ENCODE measurements around the gene WWOX.
"Not testable (repeated sequence)": the region's sequence is repeated elsewhere in the genome, so short reads cannot be mapped to it uniquely, and the experiment has no call there.

WWOX gene

DNA sequence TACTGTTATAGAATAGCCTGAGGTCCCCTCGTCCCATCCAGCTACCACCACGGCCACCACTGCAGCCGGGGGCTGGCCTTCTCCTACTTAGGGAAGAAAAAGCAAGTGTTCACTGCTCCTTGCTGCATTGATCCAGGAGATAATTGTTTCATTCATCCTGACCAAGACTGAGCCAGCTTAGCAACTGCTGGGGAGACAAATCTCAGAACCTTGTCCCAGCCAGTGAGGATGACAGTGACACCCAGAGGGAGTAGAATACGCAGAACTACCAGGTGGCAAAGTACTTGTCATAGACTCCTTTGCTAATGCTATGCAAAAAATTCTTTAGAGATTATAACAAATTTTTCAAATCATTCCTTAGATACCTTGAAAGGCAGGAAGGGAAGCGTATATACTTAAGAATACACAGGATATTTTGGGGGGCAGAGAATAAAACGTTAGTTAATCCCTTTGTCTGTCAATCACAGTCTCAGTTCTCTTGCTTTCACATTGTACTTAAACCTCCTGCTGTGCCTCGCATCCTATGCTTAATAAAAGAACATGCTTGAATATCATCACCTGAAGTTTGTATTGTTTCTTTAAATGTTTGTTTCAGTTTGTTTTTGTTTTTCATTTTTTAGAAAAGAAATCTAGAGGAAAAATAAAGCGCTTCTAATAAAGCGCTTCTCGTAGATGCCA lies 1112.8 kb downstream of the WWOX start:
- no peak for DNase-seq (ENCODE audit: low read depth in 4 of 4, low spot score in 1 of 4)

DNA sequence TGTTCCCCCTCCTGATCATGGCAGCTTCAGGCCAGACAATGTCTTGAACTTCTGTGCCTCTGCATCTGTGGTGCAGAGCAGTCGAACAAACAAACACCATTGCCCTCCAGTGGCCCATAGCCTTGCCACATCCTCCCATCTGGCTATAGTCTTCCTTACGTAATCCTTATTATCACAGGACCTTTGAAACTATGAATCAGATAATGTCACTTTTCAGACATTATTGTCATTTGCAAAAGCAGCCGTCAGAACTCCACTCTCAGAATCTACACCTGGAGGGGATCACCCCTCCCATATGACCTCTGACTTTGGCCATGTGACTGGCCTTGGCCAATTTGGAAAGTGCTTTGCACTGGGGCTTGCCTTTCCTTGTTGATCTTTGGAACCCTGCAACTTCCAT lies 1113.8 kb downstream of the WWOX start:
- no peak for DNase-seq (ENCODE audit: low read depth in 4 of 4, low spot score in 1 of 4)

DNA sequence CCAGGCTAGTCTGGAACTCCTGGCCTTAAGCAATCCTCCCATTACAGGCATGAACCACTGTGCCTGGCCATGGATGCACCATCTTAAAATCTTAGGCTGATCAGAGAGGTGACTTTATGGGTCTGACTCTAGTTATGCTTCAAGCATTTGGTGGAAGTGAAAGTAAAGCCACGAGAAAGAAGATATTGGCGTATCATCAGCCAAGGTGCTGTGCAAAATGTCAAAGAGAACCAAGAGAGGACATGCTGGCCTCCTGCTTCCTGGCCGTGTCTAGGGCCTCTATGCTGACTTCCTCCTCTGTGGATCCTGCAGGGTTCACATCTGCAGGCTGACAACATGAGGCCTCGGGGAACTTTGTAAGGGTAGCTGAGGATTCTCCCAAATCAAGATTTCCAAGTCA lies 1115.8 kb downstream of the WWOX start:
- no peak for DNase-seq (ENCODE audit: low read depth in 4 of 4, low spot score in 1 of 4)

DNA sequence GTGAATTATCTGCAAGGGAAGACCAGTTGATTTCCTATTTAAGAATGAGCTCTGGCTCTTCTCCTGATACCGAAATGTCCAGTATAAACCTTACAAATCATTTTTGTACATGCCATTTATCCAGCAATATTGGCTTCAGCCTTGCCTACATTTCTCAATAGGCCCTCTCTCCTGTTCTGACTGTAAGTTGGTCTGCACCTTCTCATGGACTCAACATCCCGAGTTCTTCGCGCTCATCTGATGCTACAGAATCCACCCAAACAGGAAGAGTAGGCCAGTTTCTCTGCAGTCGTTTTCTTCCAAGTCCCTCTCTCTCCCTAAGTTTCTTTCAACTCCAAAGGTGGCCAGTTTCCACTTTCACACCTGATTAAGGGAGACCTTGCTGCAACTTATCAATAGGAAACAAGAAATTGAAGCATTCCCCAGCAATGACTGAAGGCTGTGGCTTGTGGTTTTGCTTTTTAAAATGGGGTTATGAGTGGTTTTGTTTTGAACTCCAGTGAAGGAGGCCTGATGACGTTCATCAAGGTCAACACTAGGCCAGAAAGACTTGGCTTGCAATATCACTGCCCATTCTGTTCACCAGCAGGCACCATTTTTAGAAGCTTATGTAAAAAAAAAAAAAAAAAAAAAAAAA lies 1118.0 kb downstream of the WWOX start:
- DNase-seq (ENCODE audit: low read depth in 4 of 4, low spot score in 1 of 4) = no peak

DNA sequence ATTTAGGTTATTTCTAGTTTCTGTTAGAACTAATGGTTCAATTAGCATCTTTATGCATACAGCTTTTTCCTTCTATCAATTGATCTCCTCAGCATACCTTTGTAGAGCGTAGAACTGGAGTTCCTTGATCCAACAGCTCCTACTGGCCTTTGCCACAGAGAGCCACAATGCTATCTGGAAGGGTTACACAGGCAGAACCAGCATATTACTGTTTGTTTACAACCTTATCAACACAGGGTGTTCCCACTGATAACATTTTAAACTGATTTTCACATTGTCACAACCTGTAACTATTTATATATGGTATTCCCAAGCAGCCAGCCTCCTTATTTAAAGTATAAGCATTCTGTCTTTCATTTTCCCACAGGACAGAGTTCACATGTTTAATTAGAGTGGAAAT lies 1118.9 kb downstream of the WWOX start:
- DNase-seq (ENCODE audit: low read depth in 4 of 4, low spot score in 1 of 4) = no peak

DNA sequence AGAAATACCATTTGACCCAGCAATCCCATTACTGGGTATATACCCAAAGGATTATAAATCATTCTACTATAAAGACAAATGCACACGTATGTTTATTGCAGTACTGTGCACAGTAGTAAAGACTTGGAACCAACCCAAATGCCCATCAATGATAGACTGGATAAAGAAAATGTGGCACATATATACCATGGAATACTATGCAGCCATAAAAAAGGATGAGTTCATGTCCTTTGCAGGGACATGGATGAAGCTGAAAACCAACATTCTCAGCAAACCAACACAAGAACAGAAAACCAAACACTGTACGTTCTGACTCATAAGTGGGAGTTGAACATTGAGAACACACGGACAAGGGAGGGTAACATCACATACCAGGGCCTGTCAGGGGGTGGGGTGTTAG lies 1126.5 kb downstream of the WWOX start:
- not testable (repeated sequence) for DNase-seq (ENCODE audit: low read depth in 4 of 4, low spot score in 1 of 4)

DNA sequence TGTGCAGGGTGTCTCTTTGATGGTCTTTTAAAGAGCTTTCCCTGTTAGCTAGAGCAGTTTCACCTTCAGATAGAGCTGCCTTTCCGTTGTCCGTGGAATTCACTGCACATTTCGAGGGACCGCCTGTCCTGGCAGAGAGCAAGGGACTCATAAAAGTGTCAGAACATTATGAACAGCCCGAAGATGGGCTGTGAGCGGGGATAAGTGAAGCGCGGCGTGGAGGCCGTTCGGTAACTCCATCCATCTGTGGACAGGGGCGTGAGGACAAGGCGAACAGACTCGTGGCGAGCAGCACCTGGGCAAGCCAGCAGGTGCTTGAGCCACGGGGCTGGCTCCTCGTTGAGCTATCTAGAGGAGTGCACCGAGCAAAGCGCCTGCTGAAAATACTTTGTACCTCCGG lies 1129.9 kb downstream of the WWOX start:
- no peak for DNase-seq (ENCODE audit: low read depth in 4 of 4, low spot score in 1 of 4)

DNA sequence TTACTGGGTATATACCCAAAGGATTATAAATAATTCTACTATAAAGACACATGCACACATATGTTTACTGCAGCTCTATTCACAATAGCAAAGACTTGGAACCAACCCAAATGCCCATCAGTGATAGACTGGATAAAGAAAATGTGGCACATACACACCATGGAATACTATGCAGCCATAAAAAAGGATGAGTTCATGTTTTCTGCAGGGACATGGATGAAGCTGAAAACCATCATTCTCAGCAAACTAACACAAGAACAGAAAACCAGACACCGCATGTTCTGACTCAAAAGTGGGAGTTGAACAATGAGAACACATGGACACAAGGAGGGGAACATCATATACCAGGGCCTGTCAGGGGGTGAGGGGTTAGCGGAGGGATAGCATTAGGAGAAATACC lies 1146.2 kb downstream of the WWOX start:
- not testable (repeated sequence) for DNase-seq (ENCODE audit: low read depth in 4 of 4, low spot score in 1 of 4)

DNA sequence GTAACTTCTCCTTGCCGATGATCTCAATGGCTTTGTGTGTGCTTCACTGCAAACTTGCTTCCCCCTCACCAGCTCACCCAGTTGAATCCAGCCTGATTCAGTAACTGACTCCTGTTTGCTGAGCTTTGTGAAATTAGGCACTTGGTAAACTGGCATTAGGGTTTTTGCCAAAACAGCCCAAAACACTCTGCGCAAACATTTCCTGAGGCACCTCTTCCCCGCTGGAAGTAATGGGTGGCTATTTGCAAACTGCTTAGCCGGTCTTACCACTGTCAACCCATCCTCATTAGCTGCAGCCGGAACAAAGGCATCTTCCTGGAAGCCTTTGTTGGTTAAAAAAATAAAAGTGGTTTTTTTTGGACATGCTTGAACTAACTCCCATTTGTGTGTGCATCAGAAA lies 1147.9 kb downstream of the WWOX start:
- DNase-seq (ENCODE audit: low read depth in 4 of 4, low spot score in 1 of 4) = no peak

DNA sequence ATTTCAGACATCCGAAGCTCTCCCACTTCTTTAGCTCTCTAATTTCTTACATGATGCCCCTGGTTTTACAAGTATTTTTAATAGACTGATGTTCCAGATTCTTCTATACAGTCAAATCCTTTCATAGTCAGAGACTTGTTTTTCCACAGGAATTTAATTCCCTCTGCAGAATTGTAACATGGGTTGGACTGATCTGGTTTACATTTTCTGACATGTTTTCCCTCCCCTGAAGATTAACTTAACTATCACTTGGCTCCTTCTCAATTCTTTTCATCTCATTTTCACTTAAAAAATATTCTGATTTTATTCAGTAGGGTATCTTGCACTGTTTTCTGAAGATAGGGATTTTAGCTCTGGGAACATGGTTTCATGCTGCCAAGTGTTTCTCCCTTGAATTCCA lies 1148.9 kb downstream of the WWOX start:
- DNase-seq (ENCODE audit: low read depth in 4 of 4, low spot score in 1 of 4) = no peak

DNA sequence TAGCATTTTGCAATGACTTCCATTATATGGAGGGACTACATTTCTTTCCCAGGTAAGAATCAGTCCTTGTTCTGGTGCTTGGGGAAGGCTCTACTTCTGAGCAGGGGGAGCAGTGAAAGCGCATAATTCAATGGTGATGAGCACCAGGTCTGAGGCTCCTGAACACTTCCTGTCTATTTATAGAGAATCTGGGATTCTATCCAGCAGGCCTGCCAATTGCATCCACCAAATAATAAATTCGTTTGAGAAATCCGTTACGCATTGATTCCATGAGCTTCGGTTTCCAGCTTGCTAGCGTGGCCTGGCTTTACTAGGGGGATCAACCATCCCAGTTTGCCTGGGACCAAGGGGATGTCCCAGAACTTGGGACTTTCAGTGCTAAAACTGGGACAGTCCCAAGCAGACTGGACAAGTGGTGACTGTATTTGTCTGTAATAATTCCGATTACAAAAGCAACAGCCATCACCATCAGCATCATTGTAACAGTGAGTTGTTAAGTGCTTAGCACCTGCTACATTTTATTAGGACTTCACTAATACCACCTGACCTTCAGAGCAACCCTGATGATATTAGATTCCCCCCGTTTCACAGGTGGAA lies 1151.1 kb downstream of the WWOX start:
- no peak for DNase-seq (ENCODE audit: low read depth in 4 of 4, low spot score in 1 of 4)

DNA sequence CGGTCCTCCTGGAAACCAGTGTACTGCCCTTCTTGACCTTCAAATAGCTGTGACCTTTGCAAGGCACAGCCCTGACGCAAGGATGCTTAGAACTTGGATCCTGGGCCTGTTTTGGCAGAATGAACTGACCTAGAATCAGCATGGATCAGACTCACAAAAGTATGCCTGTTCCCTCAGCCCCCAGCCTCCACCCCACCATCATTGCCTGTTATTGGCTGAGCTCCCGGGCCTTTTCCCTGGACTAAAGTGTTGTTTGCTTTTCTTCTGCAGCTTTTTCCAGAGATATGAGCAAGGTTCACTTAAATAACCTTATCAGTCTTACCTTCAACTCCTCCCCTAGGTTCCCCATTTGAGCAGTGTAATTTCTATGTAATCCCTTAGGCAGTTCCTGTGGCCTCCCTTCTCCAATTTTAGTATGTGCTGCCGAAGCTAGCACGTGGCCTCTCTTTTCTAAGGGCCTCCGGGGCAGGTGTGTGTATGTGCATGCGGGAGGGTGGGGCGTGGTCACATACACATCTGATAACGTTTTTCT lies 1153.7 kb downstream of the WWOX start:
- no peak for DNase-seq (ENCODE audit: low read depth in 4 of 4, low spot score in 1 of 4)

DNA sequence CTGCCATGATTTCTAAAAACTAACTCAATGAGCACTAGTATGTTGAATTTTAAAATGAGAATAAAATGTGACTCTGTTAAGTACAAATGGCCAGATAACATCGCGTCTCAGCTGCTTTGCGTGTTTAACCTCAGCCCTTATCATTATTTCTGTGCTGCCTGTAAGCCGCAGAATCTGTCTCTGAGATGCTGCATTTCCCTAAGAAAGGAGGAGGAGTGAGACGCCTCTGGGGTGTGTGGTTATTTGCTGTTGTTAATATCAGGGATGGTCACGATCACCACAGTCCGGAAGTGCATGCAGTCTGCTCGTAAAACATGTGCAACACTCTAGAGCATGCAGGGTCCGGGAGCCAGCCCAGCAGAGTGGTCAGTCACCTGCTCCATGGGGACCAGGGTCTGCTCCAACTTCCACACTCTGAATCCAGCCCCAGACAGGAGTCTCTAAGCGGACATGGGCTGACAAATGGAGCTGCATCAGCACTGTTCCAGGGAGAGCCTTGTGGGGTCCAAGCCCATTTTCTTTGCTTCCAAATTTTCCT lies 1158.6 kb downstream of the WWOX start:
- no peak for DNase-seq (ENCODE audit: low read depth in 4 of 4, low spot score in 1 of 4)

DNA sequence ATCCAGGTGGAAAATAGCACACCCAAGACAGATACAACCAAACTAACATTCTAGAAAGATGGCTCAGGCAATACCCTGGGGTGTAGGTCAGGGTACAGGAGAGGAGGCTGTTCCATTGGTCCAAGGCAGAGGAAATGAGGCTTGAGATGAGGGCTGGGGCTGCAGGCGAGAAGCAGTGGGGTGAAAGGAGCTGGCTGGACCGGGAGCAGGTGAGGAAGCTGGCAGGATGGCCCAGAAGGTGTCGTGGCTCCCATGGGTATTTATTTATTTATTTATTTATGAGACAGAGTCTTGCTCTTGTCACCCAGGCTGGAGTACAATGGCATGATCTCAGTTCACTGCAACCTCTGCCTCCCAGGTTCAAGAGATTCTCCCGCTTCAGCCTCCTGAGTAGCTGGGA lies 1161.4 kb downstream of the WWOX start:
- DNase-seq (ENCODE audit: low read depth in 4 of 4, low spot score in 1 of 4) = not testable (repeated sequence)

DNA sequence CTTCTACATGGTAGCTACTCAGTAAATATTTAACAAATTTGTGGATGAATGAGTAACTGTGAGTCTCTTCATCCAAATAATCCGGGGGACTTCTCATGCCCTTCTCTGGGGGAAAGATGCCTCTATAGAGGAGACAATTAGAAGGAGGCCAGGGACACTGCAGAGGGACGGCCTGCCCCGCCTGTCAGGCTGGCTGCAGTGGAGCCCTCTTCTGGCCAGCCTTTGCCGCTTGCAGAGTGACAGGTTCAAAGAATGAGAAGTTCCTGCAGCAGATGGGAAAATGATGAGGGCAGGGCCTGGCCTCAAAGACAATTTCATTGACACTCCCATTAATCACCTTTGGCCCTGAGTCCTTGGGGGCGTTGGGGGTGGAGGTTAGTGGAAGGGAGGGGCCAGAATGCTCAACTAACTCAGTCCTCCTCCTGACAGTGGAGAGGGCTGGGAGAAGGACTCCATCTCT lies 1162.1 kb downstream of the WWOX start:
- DNase-seq (ENCODE audit: low read depth in 4 of 4, low spot score in 1 of 4) = peak in 2 of 4 experiments; percentile 27 to 34

DNA sequence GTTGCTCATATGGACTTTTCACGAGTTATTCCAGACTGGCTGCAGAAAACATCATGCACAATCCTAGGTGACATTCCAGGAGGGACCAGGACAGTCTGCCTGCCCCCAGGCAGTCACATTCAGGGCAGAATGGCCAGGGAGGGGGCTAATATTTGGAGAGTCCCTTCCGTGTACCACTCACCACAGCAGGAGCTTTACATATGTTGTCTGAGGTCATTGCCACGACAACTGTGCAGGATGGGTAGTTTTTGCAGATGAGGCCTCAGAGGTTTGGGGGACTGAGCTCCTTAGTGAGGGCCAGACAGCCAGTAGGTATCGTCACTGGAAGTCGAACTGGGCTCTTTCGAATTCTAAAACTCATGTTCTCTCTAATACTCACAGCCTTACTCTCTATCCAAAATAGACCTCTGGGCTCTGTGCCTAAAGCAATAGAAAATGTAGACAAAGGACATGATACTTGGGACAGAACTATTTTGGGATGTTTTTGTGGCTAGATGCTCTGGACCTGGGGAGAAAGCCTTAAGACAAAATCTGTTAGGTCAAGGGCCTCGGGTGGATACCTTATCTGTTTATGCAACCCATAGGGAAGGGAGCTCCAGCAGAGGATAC lies 1162.6 kb downstream of the WWOX start:
- DNase-seq (ENCODE audit: low read depth in 4 of 4, low spot score in 1 of 4) = no peak

Data from stimulated activated CD4-positive, alpha-beta T cell treated with anti-CD3 and anti-CD28 coated beads, Interleukin-1b, Interleukin-23, amount 100 ng/mL, for 24 hours (primary cell).